SK-N-SH treated with all-trans-retinoic acid at 6 μM for 48 hours (cell line): Measurements from ENCODE around the gene DSC1.

ENCODE experiments used
- ATAC-seq: fragments of 200-7000 bp; cut with Tn5 transposase; 3 replicates; pipeline ENCODE4 v1.9.1; 2020; ENCODE audit warnings: mild to moderate bottlenecking, moderate library complexity
- ARNTL ChIP-seq: fragments of 450-650 bp; formaldehyde crosslinking; IDR thresholded peaks from 2 replicates; pipeline ENCODE4 v1.5.0; 2020; ENCODE audit warnings: low read depth, mild to moderate bottlenecking, moderate library complexity, borderline replicate concordance
- BACH2 ChIP-seq: fragments of 250-450 bp; sonication (Bioruptor Pico); IDR thresholded peaks from 2 replicates; pipeline ENCODE4 v1.9.0; 2021; ENCODE audit warnings: mild to moderate bottlenecking, borderline replicate concordance
- CSDC2 ChIP-seq: fragments of 250-450 bp; sonication (Bioruptor Pico); IDR thresholded peaks from 2 replicates; pipeline ENCODE4 v1.5.0; 2020; ENCODE audit warnings: mild to moderate bottlenecking, moderate library complexity
- ESRRG ChIP-seq: fragments of 250-450 bp; sonication (Bioruptor Pico); IDR thresholded peaks from 2 replicates; pipeline ENCODE4 v1.6.1; 2021; ENCODE audit warnings: mild to moderate bottlenecking
- ISL1 ChIP-seq: fragments of 250-450 bp; sonication (Bioruptor Pico); IDR thresholded peaks from 2 replicates; pipeline ENCODE4 v2.1.2; 2022; ENCODE audit warnings: mild to moderate bottlenecking, moderate library complexity
- OSR1 ChIP-seq: fragments of 250-450 bp; sonication (Bioruptor Pico); IDR thresholded peaks from 2 replicates; pipeline ENCODE4 v1.8.0; 2022; ENCODE audit warnings: moderate library complexity, mild to moderate bottlenecking, inconsistent platforms
- RARB ChIP-seq: fragments of 250-450 bp; sonication (Bioruptor Pico); IDR thresholded peaks from 2 replicates; pipeline ENCODE4 v1.8.0; 2021; ENCODE audit warnings: mild to moderate bottlenecking, moderate library complexity
- SNAI2 ChIP-seq: fragments of 250-450 bp; sonication (Bioruptor Pico); IDR thresholded peaks from 2 replicates; pipeline ENCODE4 v1.5.0; 2020; ENCODE audit warnings: mild to moderate bottlenecking, moderate library complexity
- TCF4 ChIP-seq: fragments of 250-450 bp; sonication (Bioruptor Pico); IDR thresholded peaks from 2 replicates; pipeline ENCODE4 v1.8.0; 2021; ENCODE audit warnings: mild to moderate bottlenecking, moderate library complexity, borderline replicate concordance
- TOX ChIP-seq: fragments of 250-450 bp; sonication (Bioruptor Pico); IDR thresholded peaks from 2 replicates; pipeline ENCODE4 v1.8.0; 2021; ENCODE audit warnings: mild to moderate bottlenecking, moderate library complexity, borderline replicate concordance
- ZC3H10 ChIP-seq: fragments of 250-450 bp; sonication (Bioruptor Pico); IDR thresholded peaks from 2 replicates; pipeline ENCODE4 v1.5.1; 2021; ENCODE audit warnings: mild to moderate bottlenecking, moderate library complexity
- ZFP3 ChIP-seq: fragments of 250-450 bp; sonication (Bioruptor Pico); IDR thresholded peaks from 2 replicates; pipeline ENCODE4 v1.5.0; 2020; ENCODE audit warnings: mild to moderate bottlenecking, moderate library complexity
- ZNF565 ChIP-seq: fragments of 450-650 bp; formaldehyde crosslinking; conservative IDR thresholded peaks from 2 replicates; pipeline ENCODE4 v1.5.0; 2020; ENCODE audit warnings: low read depth, mild to moderate bottlenecking, moderate library complexity
- ZNF70 ChIP-seq: fragments of 450-650 bp; formaldehyde crosslinking; IDR thresholded peaks from 2 replicates; pipeline ENCODE4 v1.5.0; 2020; ENCODE audit warnings: mild to moderate bottlenecking, moderate library complexity
- TF ChIP-seq, protein P1 (sequence below): fragments of 250-450 bp; sonication (Bioruptor Pico); IDR thresholded peaks from 2 replicates; pipeline ENCODE4 v1.5.0; 2020; ENCODE audit warnings: mild to moderate bottlenecking, moderate library complexity
- TF ChIP-seq, protein P2 (sequence below): fragments of 250-450 bp; sonication (Bioruptor Pico); IDR thresholded peaks from 2 replicates; pipeline ENCODE4 v1.5.1; 2021; ENCODE audit warnings: mild to moderate bottlenecking, moderate library complexity
- TF ChIP-seq, protein P3 (sequence below): fragments of 250-450 bp; sonication (Bioruptor Pico); IDR thresholded peaks from 2 replicates; pipeline ENCODE4 v1.5.1; 2020; ENCODE audit warnings: low read depth, mild to moderate bottlenecking, moderate library complexity
- TF ChIP-seq, protein P4 (sequence below): fragments of 250-450 bp; sonication (Bioruptor Pico); IDR thresholded peaks from 2 replicates; pipeline ENCODE4 v1.8.0; 2021; ENCODE audit warnings: low read depth, mild to moderate bottlenecking, moderate library complexity, borderline replicate concordance

The DSC1 gene, protein sequence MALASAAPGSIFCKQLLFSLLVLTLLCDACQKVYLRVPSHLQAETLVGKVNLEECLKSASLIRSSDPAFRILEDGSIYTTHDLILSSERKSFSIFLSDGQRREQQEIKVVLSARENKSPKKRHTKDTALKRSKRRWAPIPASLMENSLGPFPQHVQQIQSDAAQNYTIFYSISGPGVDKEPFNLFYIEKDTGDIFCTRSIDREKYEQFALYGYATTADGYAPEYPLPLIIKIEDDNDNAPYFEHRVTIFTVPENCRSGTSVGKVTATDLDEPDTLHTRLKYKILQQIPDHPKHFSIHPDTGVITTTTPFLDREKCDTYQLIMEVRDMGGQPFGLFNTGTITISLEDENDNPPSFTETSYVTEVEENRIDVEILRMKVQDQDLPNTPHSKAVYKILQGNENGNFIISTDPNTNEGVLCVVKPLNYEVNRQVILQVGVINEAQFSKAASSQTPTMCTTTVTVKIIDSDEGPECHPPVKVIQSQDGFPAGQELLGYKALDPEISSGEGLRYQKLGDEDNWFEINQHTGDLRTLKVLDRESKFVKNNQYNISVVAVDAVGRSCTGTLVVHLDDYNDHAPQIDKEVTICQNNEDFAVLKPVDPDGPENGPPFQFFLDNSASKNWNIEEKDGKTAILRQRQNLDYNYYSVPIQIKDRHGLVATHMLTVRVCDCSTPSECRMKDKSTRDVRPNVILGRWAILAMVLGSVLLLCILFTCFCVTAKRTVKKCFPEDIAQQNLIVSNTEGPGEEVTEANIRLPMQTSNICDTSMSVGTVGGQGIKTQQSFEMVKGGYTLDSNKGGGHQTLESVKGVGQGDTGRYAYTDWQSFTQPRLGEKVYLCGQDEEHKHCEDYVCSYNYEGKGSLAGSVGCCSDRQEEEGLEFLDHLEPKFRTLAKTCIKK

DNA sequence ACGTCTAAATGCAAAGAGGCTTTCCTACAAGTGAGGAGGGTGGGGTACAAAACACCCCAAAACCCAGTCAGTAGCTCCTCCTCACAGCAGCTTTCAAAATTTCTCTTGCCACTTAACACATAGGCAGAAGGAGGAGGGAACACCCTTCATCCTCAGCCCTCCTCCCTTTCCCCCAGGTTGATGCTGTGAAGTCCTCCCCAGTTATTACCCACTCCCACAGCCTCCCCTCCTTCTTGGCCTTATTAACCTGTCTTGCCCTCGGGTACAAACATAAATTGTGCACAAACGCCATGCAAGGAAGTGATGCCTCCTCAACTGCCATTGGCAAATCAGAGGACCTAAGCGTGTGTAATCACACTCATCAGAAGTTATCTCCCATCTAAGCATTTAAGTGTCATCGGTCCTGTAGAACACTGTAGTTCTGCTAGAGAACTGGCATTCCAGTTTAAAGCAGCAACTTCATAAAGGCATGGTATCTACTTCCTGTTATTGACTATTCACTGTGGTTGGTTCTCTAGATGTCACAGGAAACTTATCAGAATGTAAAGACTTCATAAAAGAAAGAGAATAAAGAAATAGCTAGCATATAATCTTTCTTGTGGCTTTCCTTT, at the start of gene DSC1:
TSS of gene DSC1 (minus strand) at position 32 of the 611 bp plus-strand sequence. CDS start 262 bp downstream, outside the sequence.
- ATAC-seq = no peak
- no peak for TF ChIP-seq ZNF565
- TF ChIP-seq, protein P1, sequence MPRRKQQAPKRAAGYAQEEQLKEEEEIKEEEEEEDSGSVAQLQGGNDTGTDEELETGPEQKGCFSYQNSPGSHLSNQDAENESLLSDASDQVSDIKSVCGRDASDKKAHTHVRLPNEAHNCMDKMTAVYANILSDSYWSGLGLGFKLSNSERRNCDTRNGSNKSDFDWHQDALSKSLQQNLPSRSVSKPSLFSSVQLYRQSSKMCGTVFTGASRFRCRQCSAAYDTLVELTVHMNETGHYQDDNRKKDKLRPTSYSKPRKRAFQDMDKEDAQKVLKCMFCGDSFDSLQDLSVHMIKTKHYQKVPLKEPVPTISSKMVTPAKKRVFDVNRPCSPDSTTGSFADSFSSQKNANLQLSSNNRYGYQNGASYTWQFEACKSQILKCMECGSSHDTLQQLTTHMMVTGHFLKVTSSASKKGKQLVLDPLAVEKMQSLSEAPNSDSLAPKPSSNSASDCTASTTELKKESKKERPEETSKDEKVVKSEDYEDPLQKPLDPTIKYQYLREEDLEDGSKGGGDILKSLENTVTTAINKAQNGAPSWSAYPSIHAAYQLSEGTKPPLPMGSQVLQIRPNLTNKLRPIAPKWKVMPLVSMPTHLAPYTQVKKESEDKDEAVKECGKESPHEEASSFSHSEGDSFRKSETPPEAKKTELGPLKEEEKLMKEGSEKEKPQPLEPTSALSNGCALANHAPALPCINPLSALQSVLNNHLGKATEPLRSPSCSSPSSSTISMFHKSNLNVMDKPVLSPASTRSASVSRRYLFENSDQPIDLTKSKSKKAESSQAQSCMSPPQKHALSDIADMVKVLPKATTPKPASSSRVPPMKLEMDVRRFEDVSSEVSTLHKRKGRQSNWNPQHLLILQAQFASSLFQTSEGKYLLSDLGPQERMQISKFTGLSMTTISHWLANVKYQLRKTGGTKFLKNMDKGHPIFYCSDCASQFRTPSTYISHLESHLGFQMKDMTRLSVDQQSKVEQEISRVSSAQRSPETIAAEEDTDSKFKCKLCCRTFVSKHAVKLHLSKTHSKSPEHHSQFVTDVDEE (CRISPR knock-in tag) = no peak
- TF ChIP-seq SNAI2 (CRISPR knock-in tag) = no peak
- TF ChIP-seq OSR1 (CRISPR knock-in tag) = no peak
- TF ChIP-seq, protein P2, sequence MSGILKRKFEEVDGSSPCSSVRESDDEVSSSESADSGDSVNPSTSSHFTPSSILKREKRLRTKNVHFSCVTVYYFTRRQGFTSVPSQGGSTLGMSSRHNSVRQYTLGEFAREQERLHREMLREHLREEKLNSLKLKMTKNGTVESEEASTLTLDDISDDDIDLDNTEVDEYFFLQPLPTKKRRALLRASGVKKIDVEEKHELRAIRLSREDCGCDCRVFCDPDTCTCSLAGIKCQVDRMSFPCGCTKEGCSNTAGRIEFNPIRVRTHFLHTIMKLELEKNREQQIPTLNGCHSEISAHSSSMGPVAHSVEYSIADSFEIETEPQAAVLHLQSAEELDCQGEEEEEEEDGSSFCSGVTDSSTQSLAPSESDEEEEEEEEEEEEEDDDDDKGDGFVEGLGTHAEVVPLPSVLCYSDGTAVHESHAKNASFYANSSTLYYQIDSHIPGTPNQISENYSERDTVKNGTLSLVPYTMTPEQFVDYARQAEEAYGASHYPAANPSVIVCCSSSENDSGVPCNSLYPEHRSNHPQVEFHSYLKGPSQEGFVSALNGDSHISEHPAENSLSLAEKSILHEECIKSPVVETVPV (CRISPR knock-in tag) = no peak
- TF ChIP-seq RARB = no peak
- TF ChIP-seq ZNF70 = no peak
- TF ChIP-seq, protein P3, sequence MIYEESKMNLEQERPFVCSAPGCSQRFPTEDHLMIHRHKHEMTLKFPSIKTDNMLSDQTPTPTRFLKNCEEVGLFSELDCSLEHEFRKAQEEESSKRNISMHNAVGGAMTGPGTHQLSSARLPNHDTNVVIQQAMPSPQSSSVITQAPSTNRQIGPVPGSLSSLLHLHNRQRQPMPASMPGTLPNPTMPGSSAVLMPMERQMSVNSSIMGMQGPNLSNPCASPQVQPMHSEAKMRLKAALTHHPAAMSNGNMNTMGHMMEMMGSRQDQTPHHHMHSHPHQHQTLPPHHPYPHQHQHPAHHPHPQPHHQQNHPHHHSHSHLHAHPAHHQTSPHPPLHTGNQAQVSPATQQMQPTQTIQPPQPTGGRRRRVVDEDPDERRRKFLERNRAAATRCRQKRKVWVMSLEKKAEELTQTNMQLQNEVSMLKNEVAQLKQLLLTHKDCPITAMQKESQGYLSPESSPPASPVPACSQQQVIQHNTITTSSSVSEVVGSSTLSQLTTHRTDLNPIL (CRISPR knock-in tag) = no peak
- no peak for TF ChIP-seq ZC3H10 (CRISPR knock-in tag)
- TF ChIP-seq, protein P4, sequence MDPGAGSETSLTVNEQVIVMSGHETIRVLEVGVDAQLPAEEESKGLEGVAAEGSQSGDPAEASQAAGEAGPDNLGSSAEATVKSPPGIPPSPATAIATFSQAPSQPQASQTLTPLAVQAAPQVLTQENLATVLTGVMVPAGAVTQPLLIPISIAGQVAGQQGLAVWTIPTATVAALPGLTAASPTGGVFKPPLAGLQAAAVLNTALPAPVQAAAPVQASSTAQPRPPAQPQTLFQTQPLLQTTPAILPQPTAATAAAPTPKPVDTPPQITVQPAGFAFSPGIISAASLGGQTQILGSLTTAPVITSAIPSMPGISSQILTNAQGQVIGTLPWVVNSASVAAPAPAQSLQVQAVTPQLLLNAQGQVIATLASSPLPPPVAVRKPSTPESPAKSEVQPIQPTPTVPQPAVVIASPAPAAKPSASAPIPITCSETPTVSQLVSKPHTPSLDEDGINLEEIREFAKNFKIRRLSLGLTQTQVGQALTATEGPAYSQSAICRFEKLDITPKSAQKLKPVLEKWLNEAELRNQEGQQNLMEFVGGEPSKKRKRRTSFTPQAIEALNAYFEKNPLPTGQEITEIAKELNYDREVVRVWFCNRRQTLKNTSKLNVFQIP = no peak
- TF ChIP-seq TCF4 = no peak
- TF ChIP-seq TOX (CRISPR knock-in tag) = no peak
- TF ChIP-seq ISL1 = no peak
- no peak for TF ChIP-seq CSDC2 (CRISPR knock-in tag)
- no peak for TF ChIP-seq ZFP3
- no peak for TF ChIP-seq BACH2 (CRISPR knock-in tag)
- TF ChIP-seq, all 23 proteins: peak for 0

DNA sequence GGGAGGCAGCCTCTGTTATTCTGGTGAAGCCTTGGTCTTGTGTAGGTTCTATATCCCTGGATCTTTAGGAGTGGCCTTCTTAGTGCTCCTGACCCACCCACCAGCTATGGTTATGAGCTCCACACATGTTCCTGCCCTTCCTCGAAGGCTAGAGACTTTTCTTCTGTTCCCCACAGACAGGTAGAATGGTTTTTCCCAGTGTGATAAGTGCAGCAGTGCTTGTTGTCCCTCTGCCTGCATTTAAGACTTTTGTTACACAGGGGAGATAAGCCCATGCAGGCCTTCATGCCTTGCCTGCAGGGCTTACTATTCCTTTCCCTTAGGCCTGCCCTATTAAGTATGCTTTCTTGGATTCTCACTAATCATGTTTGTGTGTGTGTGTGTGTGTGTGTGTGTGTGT, 48.4 kb upstream of the DSC1 start:
- ATAC-seq = no peak
- no peak for TF ChIP-seq TOX (CRISPR knock-in tag)
- TF ChIP-seq SNAI2 (CRISPR knock-in tag) = no peak

DNA sequence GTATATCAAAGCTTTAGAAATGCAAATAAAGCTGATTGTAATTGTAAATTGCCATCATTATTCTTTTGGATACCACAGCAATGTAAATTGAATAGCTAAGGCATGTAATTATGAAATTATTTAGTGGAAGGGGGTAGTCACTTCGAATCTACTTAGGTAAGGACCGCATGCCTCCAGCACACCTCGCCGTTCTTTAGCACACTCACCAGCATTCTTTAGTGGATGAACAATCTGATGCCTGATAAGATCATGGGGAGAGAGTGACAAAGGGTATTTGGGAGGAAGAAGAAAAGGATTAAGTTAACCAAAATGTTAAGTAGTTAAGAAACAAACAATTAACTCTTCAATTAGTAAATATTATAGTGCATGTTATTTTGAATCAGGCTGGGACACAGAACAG, 46.4 kb upstream of the DSC1 start:
- no peak for ATAC-seq

More for the DNA sequence above, 46.4 kb upstream of the DSC1 start:
- no peak for TF ChIP-seq TCF4
- TF ChIP-seq, protein P2 (CRISPR knock-in tag) = no peak
- TF ChIP-seq ZC3H10 (CRISPR knock-in tag) = no peak
- TF ChIP-seq BACH2 (CRISPR knock-in tag) = no peak
- no peak for TF ChIP-seq ZNF70
- TF ChIP-seq TOX (CRISPR knock-in tag) = no peak
- no peak for TF ChIP-seq ESRRG (CRISPR knock-in tag)
- no peak for TF ChIP-seq ISL1
- TF ChIP-seq ZNF565 = no peak
- TF ChIP-seq ZFP3 = no peak
- TF ChIP-seq ARNTL (CRISPR knock-in tag) = no peak
